Breast epithelium (tissue), 4 donors: ENCODE data around the gene SMARCA2. TPM values are rescaled to one million over a fixed set of nuclear protein-coding genes. Genes with fewer than 3 reads are reported as not detected.

Experiments
- DNase-seq, 2 donors: peaks; one replicate each; pipeline ENCODE4 v3.0.0-alpha.2; 2019; ENCODE audit warnings: low spot score in 2 of 2
- H3K27ac ChIP-seq, 2 donors: fragments of 200-600 bp; sonication (generic) in 1 of 2; one replicate each; pipeline ENCODE4 v1.5.1; 2016 to 2019; ENCODE audit warnings: mild to moderate bottlenecking in 1 of 2
- H3K27me3 ChIP-seq, 2 donors: fragments of 200-600 bp; sonication (generic) in 1 of 2; one replicate each; pipeline versions ENCODE4 v1.5.1 to v1.6.0; 2017 to 2019; ENCODE audit warnings: control low read depth in 1 of 2, mild to moderate bottlenecking in 1 of 2
- H3K36me3 ChIP-seq: fragments of 200-600 bp; one replicate; pipeline ENCODE4 v1.5.1; 2019
- H3K4me1 ChIP-seq, 2 donors: fragments of 200-600 bp; sonication (generic); one replicate each; pipeline ENCODE4 v1.5.1; 2016 to 2019; ENCODE audit warnings: control low read depth in 1 of 2
- H3K4me3 ChIP-seq, 3 donors: fragments of 200-600 bp; sonication (generic); 1 replicate in 2 of 3; 2 replicates in 1 of 3; pipeline ENCODE4 v1.5.1; 2016 to 2019; ENCODE audit warnings: mild to moderate bottlenecking in 3 of 3, moderate library complexity in 2 of 3
- H3K9me3 ChIP-seq, 2 donors: fragments of 200-600 bp; sonication (generic) in 1 of 2; one replicate each; pipeline ENCODE4 v1.5.1; 2016 to 2019; ENCODE audit warnings: control low read depth in 1 of 2
- POLR2A ChIP-seq: fragments of 450-650 bp; IDR thresholded peaks from one replicate; pipeline ENCODE4 v1.6.1; 2016; ENCODE audit warnings: antibody characterized with exemption, mild to moderate bottlenecking, moderate library complexity
- POLR2AphosphoS5 ChIP-seq, 3 donors: sonication (generic); formaldehyde crosslinking; IDR thresholded peaks; one replicate each; pipeline ENCODE4 v1.6.1; 2017; ENCODE audit warnings: antibody characterized with exemption in 3 of 3
- intact Hi-C: fragments of 100-400 bp; cut with DNase I; formaldehyde crosslinking; loops from one replicate; pipeline ENCODE4 v1.15.1; 2023; ENCODE audit warnings: low total_unique reads
- total RNA-seq, 3 donors: library from RNA; depleted of rRNA; stranded (reverse); fragments of >200 nt; gene quantifications; one replicate each; pipeline ENCODE4 v1.1.0, GENCODE V29; 2016
- TF ChIP-seq, protein P1 (sequence below), 3 donors: fragments of 450-650 bp; IDR thresholded peaks; one replicate each; pipeline ENCODE4 v1.5.1; 2016 to 2017; ENCODE audit warnings: antibody characterized with exemption in 3 of 3, mild to moderate bottlenecking in 3 of 3, moderate library complexity in 3 of 3

Gene SMARCA2
- 100 to 1,000 TPM; 140 to 191 (median 142) TPM for total RNA-seq

DNA sequence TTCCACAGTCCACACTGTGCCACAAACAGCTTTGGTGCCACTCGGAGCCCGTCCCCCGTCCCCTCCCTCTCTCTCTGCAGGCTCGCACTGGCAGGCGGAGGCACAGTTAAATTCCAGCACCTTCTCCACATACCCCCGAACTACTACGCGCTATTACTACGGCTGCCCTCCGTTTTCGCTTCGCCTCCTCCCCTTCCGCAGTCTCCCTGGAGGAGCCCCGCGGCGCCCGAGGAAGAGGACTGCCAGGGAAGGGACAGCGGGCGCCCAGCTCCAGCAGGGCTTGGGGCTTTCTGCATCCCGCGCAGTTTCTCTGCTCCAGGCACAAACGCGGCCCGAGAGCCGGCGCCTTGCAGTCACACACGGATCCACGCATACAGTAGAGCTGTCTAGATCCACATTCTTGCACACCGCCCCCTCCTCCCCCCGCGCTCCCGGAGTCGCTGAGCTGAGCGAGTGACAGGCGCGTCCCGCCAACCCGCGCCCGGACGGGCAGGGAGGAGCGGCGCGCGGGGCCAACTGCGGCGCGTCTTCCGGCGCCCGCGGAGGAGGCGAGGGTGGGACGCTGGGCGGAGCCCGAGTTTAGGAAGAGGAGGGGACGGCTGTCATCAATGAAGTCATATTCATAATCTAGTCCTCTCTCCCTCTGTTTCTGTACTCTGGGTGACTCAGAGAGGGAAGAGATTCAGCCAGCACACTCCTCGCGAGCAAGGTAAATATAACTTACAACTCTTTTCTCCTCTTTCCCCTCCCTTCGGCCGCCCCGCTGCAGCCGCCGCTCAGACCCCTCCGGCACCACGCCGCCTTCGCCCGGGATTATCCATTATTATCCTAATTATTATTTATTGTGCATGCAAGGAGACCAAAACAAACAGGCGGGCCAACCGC is at the start of gene SMARCA2:
SMARCA2 (plus strand) TSS at position 652 of the 885 bp plus-strand sequence. CDS start 13,676 bp downstream, outside the sequence.
- TF ChIP-seq POLR2AphosphoS5 (IDR thresholded peaks at IDR 0.05) (peak; percentile 71 to 86 (median 77)), POLR2A (peak; percentile 59)
- TF ChIP-seq, protein P1, sequence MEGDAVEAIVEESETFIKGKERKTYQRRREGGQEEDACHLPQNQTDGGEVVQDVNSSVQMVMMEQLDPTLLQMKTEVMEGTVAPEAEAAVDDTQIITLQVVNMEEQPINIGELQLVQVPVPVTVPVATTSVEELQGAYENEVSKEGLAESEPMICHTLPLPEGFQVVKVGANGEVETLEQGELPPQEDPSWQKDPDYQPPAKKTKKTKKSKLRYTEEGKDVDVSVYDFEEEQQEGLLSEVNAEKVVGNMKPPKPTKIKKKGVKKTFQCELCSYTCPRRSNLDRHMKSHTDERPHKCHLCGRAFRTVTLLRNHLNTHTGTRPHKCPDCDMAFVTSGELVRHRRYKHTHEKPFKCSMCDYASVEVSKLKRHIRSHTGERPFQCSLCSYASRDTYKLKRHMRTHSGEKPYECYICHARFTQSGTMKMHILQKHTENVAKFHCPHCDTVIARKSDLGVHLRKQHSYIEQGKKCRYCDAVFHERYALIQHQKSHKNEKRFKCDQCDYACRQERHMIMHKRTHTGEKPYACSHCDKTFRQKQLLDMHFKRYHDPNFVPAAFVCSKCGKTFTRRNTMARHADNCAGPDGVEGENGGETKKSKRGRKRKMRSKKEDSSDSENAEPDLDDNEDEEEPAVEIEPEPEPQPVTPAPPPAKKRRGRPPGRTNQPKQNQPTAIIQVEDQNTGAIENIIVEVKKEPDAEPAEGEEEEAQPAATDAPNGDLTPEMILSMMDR (IDR thresholded peaks at IDR 0.05) = no peak
- no peaks in the 10 kb centered on the region for H3K36me3 ChIP-seq
- intact Hi-C loops = no loop called here
- H3K4me3 ChIP-seq = peak within 1 kb of the TSS; percentile 76 to 93 (median 86)
- H3K27me3 ChIP-seq = no peaks in the 10 kb centered on the region
- peak within 1 kb of the TSS; percentile 99 to 100 for H3K27ac ChIP-seq
- DNase-seq = peak; percentile 96 to 97
- peaks cover 0 to 5% of the 10 kb centered on the region in 2 donors for H3K4me1 ChIP-seq
- H3K9me3 ChIP-seq = no peaks in the 10 kb centered on the region

DNA sequence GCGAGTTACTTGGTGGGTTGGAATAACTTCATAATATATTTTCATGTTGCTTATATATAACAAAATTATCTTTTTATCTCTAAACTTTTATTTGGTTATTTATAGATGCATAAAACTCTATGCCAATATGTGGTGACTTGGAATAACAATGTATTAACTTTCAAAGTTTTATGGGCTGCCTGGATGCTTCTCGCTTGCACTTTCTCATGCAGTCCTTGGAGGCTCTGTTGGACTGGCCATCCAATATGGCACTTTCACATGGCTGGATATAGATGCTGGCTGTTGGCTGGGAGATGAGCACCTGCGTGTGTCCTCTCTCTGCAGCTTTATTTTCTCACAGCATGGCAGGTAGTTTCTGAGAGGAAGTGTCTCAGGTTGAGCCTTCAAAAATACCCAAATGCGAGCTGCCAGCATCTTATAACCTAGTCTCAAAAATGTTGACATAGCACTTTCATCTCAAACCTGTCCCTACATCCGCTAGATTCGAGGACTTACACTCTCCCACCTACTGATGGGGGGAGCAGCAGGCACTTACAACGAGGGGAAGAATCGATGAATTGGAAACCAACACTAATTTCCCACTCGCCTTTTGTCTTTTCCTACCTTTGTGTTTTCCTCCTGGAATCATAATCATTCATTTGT is 48.3 kb upstream of the SMARCA2 start:
- no peak for TF ChIP-seq POLR2AphosphoS5 (IDR thresholded peaks at IDR 0.05)
- no peak for TF ChIP-seq POLR2A
- TF ChIP-seq, protein P1 (IDR thresholded peaks at IDR 0.05) = no peak

DNA sequence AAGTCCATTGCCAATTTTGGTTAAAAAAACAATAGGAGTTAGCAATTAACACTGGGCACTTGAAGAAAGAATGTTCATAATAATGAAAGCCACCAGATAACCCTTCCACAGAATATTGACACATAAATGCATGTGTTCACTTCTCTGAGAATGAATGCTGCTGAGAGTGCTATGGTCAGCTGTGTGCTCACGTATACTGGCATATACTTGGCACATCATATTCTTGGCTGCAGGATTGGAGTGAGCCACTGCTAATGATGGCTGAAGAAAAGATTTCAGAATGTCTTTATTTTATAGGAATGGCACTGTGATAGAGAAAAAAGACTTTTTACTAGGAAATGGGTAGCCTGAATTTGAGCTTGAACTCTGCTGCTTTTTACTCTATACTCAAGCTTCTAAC is 46.0 kb upstream of the SMARCA2 start:
- no peaks in the 10 kb centered on the region for H3K27me3 ChIP-seq
- intact Hi-C loops = no loop called here
- H3K9me3 ChIP-seq = no peaks in the 10 kb centered on the region
- H3K4me3 ChIP-seq = no peak overlapping the region
- H3K4me1 ChIP-seq = no peaks in the 10 kb centered on the region
- DNase-seq = no peak
- H3K27ac ChIP-seq = no peak overlapping the region
- TF ChIP-seq POLR2A (no peak), POLR2AphosphoS5 (IDR thresholded peaks at IDR 0.05) (no peak)
- TF ChIP-seq, protein P1 (IDR thresholded peaks at IDR 0.05) = no peak
- no peaks in the 10 kb centered on the region for H3K36me3 ChIP-seq

More for the DNA sequence above, 48.3 kb upstream of the SMARCA2 start:
- H3K36me3 ChIP-seq = no peaks in the 10 kb centered on the region
- H3K27me3 ChIP-seq = no peaks in the 10 kb centered on the region
- intact Hi-C loops = no loop called here
- H3K4me1 ChIP-seq = no peaks in the 10 kb centered on the region
- H3K27ac ChIP-seq = no peak overlapping the region
- DNase-seq = no peak
- no peaks in the 10 kb centered on the region for H3K9me3 ChIP-seq
- H3K4me3 ChIP-seq = no peak overlapping the region

DNA sequence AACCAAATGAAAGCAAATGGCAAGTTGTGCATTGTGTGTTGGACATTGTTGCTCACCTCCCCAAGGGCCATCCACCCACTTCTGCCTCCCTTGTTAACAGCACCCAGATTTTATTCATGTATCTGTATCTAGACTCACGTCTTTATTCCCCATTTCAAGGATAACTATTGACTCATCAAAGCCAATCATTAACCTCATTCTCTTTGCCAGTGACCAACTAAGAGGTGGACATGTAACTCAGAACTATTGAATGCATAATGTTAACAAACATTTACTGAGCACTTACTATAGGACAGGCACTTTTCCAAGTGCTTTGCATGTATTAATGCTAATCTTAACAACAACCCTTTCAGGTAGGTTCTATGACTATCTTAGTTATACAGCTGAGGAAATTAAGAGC is 45.2 kb upstream of the SMARCA2 start:
- Histone ChIP-seq H3K27ac (no peak overlapping the region), H3K27me3 (no peaks in the 10 kb centered on the region), H3K4me3 (no peak overlapping the region), H3K9me3 (no peaks in the 10 kb centered on the region), H3K36me3 (no peaks in the 10 kb centered on the region), H3K4me1 (no peaks in the 10 kb centered on the region)
- TF ChIP-seq POLR2AphosphoS5 (IDR thresholded peaks at IDR 0.05) (no peak), POLR2A (no peak)
- TF ChIP-seq, protein P1 (IDR thresholded peaks at IDR 0.05) = no peak
- DNase-seq = no peak
- intact Hi-C loops = no loop called here

DNA sequence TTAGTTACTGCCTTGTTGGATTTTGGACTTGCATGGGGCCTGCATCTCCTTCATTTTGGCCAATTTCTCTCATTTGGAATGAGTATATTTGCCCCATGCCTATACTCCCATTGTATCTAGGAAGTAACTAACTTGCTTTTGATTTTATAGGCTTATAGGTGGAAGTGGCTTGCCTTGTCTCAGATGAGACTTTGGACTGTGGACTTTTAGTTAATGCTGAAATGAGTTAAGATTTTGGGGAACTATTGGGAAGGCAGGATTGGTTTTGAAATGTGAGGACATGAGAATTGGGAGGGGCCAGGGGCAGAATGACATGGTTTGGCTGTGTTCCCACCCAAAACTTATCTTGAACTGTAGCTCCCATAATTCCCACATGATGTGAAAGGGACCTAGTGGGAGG is 42.5 kb upstream of the SMARCA2 start:
- DNase-seq = no peak
- Histone ChIP-seq H3K27me3 (no peaks in the 10 kb centered on the region), H3K4me1 (no peaks in the 10 kb centered on the region), H3K36me3 (no peaks in the 10 kb centered on the region), H3K27ac (no peak overlapping the region), H3K4me3 (no peak overlapping the region), H3K9me3 (no peaks in the 10 kb centered on the region)
- intact Hi-C loops = no loop called here
- TF ChIP-seq POLR2AphosphoS5 (IDR thresholded peaks at IDR 0.05) = no peak
- TF ChIP-seq POLR2A = no peak
- TF ChIP-seq, protein P1 (IDR thresholded peaks at IDR 0.05) = no peak
